Adrenal gland (tissue), 12 donors: Measurements from ENCODE around the gene HHAT. TPM values are rescaled to one million over a fixed set of nuclear protein-coding genes. Genes with fewer than 3 reads are reported as not detected.

ENCODE experiments used
- DNase-seq, 7 donors: peaks; one replicate each; pipeline ENCODE4 v3.0.0-alpha.2; 2019 to 2020
- H3K27ac ChIP-seq, 5 donors: fragments of 200-600 bp; sonication (generic) in 4 of 5; 1 replicate in 3 of 5; 2 replicates in 2 of 5; pipeline versions ENCODE4 v1.5.1 to v1.8.0; 2016 to 2020; ENCODE audit warnings: mild to moderate bottlenecking in 1 of 5
- H3K27me3 ChIP-seq: fragments of 200-600 bp; 2 replicates; pipeline ENCODE4 v1.8.0; 2021
- H3K36me3 ChIP-seq, 2 donors: fragments of 200-600 bp; replicated peaks in 1 of 2; 1 replicate in 1 of 2; 2 replicates in 1 of 2; pipeline versions ENCODE4 v1.5.1 to v1.8.0; 2018 to 2022
- H3K4me1 ChIP-seq, 2 donors: fragments of 200-600 bp; replicated peaks in 1 of 2; 1 replicate in 1 of 2; 2 replicates in 1 of 2; pipeline versions ENCODE4 v1.5.1 to v1.8.0; 2018 to 2021
- H3K4me3 ChIP-seq, 4 donors: fragments of 200-600 bp; sonication (generic) in 3 of 4; one replicate each; pipeline ENCODE4 v1.5.1; 2016 to 2018
- H3K9me3 ChIP-seq, 3 donors: fragments of 200-600 bp; sonication (generic) in 1 of 3; replicated peaks in 1 of 3; 1 replicate in 2 of 3; 2 replicates in 1 of 3; pipeline versions ENCODE4 v1.5.1 to v1.8.0; 2016 to 2021
- CTCF ChIP-seq, 6 experiments: fragments of 450-650 bp in 4 of 6; fragments of 200-600 bp in 2 of 6; sonication (generic) in 1 of 6; IDR thresholded peaks; 1 replicate in 5 of 6; 2 replicates in 1 of 6; pipeline versions ENCODE4 v1.5.1 to v1.8.0; 2016 to 2021; ENCODE audit warnings: antibody characterized with exemption in 6 of 6, mild to moderate bottlenecking in 2 of 6, moderate library complexity in 1 of 6
- POLR2A ChIP-seq, 2 donors: fragments of 450-650 bp; IDR thresholded peaks; one replicate each; pipeline ENCODE4 v1.6.1; 2017; ENCODE audit warnings: antibody characterized with exemption in 2 of 2, mild to moderate bottlenecking in 2 of 2, moderate library complexity in 1 of 2
- WGBS, 4 donors: extraction: QIAGEN DNeasy Blood & Tissue Kit in 2 of 4; methylation state at CpG; one replicate each; pipeline versions ENCODE4 v1.1.5 to v1.1.7; 2013 to 2017; 5-methylcytosine and 5-hydroxymethylcytosine counted together
- intact Hi-C, 2 donors: fragments of 100-400 bp; cut with DNase I; formaldehyde crosslinking; loops; one replicate each; pipeline versions ENCODE4 v1.14.1 to v1.15.0; 2022 to 2023
- polyA plus RNA-seq, 3 donors: library from polyadenylated mRNA; stranded (reverse); fragments of 200-250 nt in 2 of 3; fragments of 350-450 nt in 1 of 3; fragmentation: Illumina TruSeq in 1 of 3; extraction: RNeasy Lipid Tissue Mini Kit (QIAGEN cat#74804) in 1 of 3; gene quantifications; one replicate each; pipeline ENCODE4 v1.2.3, GENCODE V29; 2013 to 2014
- total RNA-seq, 9 donors: library from RNA; depleted of rRNA in 4 of 9; stranded (reverse); fragments of >200 nt in 4 of 9; fragments of 120-200 nt in 1 of 9; fragmentation: NEBNext Ultra II Directional in 1 of 9; extraction: Animal tissue kit (Norgen Biotek cat#: 25700) in 1 of 9; gene quantifications; one replicate each; pipeline versions ENCODE4 v1.1.0 to v1.2.4, GENCODE V29; 2013 to 2023
- donor health status: healthy with polysubstance abuse.
- donor health status: Bipolar disorder and iron deficiency.
- donor health status: DM: yes; HTN: yes; CAD: no.
- donor health status: DM: no; HTN: no; CAD: no.
- donor health status: DM: no; HTN: no; CAD: no.
- donor health status: DM: yes; HTN: yes; CAD: no.

HHAT gene
- total and polyA plus RNA-seq, 12 donors, result 3.1 to 26.7 (median 12.3) TPM

- WGBS, 4 donors, result 64 to 74% (median 70%) methylated on average over 6 of the region's 6 CpGs
Measured at GRCh38 chr1:210541680-210542358, 213.1 kb downstream of the HHAT start.

GRCh38 chr1:210551899-210552298 lies 223.2 kb downstream of the HHAT start:
- no peak overlapping the region for H3K27ac ChIP-seq
- intact Hi-C loops, result no loop called here
- TF ChIP-seq CTCF (IDR thresholded peaks at IDR 0.05) (no peak), POLR2A (IDR thresholded peaks at IDR 0.05) (no peak)
- H3K9me3 ChIP-seq, result no peaks in the 10 kb centered on the region
- 74 to 90% (median 77%) methylated on average over 5 of the region's 5 CpGs for WGBS, 4 donors
- no peak overlapping the region for H3K4me3 ChIP-seq
- H3K4me1 ChIP-seq, result peaks cover 0 to 4% of the 10 kb centered on the region in 2 donors
- H3K27me3 ChIP-seq, result no peaks in the 10 kb centered on the region
- no peak for DNase-seq
- no peaks in the 10 kb centered on the region for H3K36me3 ChIP-seq

More at GRCh38 chr1:210541680-210542358, 213.1 kb downstream of the HHAT start:
- DNase-seq, result no peak
- Histone ChIP-seq H3K4me1 (no peaks in the 10 kb centered on the region), H3K9me3 (no peaks in the 10 kb centered on the region), H3K27me3 (no peaks in the 10 kb centered on the region), H3K36me3 (no peaks in the 10 kb centered on the region), H3K27ac (no peak overlapping the region), H3K4me3 (no peak overlapping the region)
- intact Hi-C loops, result no loop called here
- TF ChIP-seq POLR2A (IDR thresholded peaks at IDR 0.05) (no peak), CTCF (IDR thresholded peaks at IDR 0.05) (no peak)

- DNase-seq, result no peak
- no peaks in the 10 kb centered on the region for H3K27me3 ChIP-seq
- H3K36me3 ChIP-seq, result no peaks in the 10 kb centered on the region
- H3K27ac ChIP-seq, result no peak overlapping the region
- H3K9me3 ChIP-seq, result no peaks in the 10 kb centered on the region
- 54 to 69% (median 56%) methylated on average over 5 of the region's 5 CpGs for WGBS, 4 donors
- TF ChIP-seq POLR2A (IDR thresholded peaks at IDR 0.05), result no peak
- no peak for TF ChIP-seq CTCF (IDR thresholded peaks at IDR 0.05)
- H3K4me3 ChIP-seq, result no peak overlapping the region
- intact Hi-C loops, result no loop called here
- H3K4me1 ChIP-seq, result peaks cover 0 to 4% of the 10 kb centered on the region in 2 donors
Measured at GRCh38 chr1:210553711-210554110, 225.0 kb downstream of the HHAT start.

- intact Hi-C loops, result no loop called here
- Histone ChIP-seq H3K4me3 (no peak overlapping the region), H3K36me3 (no peaks in the 10 kb centered on the region), H3K4me1 (peaks cover 0 to 4% of the 10 kb centered on the region in 2 donors), H3K27ac (no peak overlapping the region), H3K27me3 (no peaks in the 10 kb centered on the region), H3K9me3 (no peaks in the 10 kb centered on the region)
- DNase-seq, result no peak
- 93 to 97% (median 96%) methylated on average over 5 of the region's 5 CpGs for WGBS, 4 donors
- TF ChIP-seq POLR2A (IDR thresholded peaks at IDR 0.05) (no peak), CTCF (IDR thresholded peaks at IDR 0.05) (no peak)
Measured at GRCh38 chr1:210554382-210554781, 225.7 kb downstream of the HHAT start.
